ENCODE results near the gene RAPGEF6.
"Not testable (repeated sequence)": the region's sequence is repeated elsewhere in the genome, so short reads cannot be mapped to it uniquely, and the experiment has no call there.

RAPGEF6 gene

GRCh38 chr5:131639148-131639547, 4.1 kb upstream of the RAPGEF6 start:
- no peak for DNase-seq

DNA sequence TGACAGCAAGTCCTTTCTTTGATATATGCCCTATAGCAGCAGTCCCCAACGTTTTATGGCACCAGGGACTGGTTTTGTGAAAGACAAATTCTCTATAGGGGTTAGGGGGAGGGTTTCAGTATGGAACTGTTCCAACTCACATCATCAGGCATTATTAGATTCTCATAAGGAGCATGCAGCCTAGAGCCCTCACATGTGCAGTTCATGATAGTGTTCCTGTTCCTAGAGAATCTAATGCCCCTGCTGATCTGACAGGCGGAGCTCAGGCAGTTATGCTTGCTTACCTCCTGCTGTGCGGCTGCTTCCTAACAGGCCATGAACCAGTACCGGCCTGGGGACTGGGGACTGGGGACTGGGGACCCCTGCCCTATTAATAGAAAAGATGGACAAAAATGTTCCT, 2.7 kb upstream of the RAPGEF6 start:
- DNase-seq, result no peak

- no peak for DNase-seq
Observed at GRCh38 chr5:131635684-131636572, 899 bp upstream of the RAPGEF6 start.

DNA sequence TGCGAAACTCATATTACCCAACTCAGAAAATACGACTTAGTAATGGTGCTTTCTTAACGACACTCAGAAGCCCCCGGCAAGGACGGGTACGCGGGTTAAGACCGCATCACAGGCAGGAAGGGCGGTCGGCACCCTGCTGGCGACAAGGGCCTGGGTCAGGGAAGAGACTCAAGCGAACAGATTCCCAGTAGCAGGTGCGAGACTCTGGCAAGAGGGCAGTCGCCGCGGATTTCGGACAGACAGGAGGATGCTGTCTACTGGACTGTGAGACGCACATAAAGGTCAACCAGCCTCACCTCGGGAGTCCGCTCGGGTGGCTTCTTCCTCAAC, 398 bp downstream of the RAPGEF6 start:
- no peak for DNase-seq

- DNase-seq, result no peak
Observed at GRCh38 chr5:131634238-131634637, 791 bp downstream of the RAPGEF6 start.

DNA sequence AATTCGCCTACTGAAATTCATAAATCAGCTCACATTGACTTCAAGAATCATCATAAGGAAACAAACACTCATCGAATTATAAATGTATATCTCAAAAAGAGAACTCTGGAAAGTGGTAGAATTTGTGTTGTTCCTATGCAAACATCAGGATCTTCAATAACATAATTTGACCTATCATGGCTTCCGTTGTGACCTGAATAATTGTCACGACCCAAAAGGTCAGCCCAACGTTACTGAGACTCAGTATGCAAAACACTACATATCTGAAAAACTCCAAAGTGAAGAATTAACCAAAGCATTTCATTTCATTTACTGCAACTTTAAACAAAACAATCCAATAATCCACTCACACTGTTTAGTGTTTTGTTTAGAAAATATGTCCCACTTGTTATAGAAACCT, 1.2 kb downstream of the RAPGEF6 start:
- DNase-seq, result no peak

GRCh38 chr5:131630963-131631350, 4.1 kb downstream of the RAPGEF6 start:
- DNase-seq, result no peak

- peak; percentile 10 for DNase-seq
Observed at GRCh38 chr5:131630208-131630962, 4.6 kb downstream of the RAPGEF6 start.

DNA sequence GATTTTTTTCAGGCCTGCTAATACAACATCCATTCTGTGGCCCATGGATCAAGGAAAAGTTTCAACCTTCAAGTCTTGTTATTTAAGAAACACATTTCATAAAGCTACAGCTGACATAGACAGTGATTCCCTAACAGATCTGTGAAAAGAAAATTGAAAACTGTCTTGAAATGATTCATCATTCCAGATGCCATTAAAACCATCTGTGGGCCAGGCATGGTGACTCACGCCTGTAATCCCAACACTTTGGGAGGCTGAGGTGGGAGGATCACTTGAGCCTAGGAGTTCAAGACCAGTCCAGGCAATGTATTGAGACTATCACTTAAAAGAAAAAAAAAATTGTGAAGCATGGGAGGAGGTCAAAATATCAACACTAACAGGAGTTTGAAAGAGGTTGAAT, 6.0 kb downstream of the RAPGEF6 start:
- no peak for DNase-seq

DNA sequence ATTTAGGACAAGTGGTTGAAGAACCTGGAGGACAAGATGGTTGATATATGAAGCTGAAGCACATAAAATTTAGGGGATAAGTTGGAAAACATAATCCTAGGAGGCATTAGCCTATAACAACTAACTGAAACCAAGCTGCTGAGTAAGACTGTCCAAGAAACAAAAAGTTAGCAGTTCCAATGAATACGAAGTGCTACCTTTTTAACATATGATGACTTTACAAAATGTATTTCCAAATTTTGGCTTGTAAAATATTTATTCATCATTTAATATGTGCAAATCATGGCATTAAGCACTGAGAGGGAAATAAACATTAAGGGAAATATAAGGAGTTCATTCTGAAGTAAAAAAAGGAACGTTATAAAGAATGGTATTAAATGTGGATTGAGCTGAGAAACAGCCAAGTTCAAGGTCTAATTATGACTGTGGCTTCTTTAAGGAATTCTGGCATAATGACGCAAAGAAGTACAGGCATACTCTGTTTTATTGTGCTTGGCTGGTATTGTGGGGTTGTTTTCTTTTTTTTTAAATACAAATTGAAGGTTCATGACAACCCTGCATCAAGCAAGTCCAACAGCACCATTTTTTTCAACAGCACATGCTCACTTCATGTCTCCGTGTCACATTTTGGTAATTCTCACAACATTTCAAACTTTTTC, 7.7 kb downstream of the RAPGEF6 start:
- no peak for DNase-seq

- no peak for DNase-seq
Observed at GRCh38 chr5:131622633-131623032, 12.4 kb downstream of the RAPGEF6 start.

DNA sequence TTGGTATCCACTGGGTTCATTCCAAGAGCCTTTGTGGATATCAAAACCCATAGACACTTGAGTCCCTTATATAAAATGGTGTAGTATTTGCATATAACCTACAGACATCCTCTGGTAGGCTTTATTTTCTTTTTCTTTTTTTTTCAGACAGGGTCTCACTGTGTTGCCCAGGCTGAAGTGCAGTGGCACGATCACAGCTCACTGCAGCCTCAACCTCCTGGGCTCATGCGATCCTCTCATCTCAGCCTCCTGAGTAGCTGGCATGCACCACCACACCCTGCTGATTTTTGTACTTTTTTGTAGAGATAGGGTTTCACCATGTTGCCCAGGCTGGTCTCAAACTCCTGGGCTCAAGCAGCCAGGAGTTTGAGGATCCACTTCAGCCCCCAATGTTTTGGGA, 13.9 kb downstream of the RAPGEF6 start:
- not testable (repeated sequence) for DNase-seq

DNA sequence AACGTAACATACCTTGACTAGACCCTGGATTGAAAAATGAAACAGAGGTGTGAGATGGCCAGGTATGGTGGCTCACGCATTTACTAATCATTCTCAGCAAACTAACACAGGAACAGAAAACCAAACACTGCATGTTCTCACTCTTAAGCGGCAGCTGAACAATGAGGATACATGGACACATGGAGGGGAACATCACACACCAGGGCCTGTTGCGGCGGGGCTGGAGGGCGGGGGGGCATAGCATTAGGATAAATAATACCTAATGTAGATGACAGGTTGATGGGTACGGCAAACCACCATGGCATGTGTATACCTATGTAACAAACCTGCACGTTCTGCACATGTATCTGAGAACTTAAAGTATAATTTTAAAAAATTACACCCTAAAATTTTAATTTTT, 15.9 kb downstream of the RAPGEF6 start:
- DNase-seq, result no peak

- DNase-seq, result no peak
Observed at GRCh38 chr5:131617140-131617822, 17.7 kb downstream of the RAPGEF6 start.

DNA sequence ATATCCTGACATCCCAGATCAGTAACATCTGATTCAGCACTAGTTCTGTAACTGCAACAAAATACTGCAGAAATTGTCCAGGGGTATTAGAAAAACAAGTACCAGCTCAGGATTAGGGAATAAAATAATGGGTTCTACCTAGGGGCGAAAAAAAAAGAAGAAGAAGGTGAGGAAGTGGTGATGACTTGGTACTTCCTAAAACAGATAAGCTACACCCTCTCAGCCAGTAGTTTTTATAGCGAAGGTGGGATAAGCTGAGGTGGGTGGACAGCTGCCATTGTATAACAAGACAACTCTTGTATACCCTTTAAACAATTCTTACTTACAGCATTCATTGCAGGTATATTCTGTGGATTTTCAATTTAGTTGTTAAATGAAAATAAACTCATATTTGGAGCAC, 19.1 kb downstream of the RAPGEF6 start:
- no peak for DNase-seq

- no peak for DNase-seq
Observed at GRCh38 chr5:131613423-131613822, 21.6 kb downstream of the RAPGEF6 start.

- DNase-seq, result no peak
Observed at GRCh38 chr5:131611064-131611381, 24.0 kb downstream of the RAPGEF6 start.

DNA sequence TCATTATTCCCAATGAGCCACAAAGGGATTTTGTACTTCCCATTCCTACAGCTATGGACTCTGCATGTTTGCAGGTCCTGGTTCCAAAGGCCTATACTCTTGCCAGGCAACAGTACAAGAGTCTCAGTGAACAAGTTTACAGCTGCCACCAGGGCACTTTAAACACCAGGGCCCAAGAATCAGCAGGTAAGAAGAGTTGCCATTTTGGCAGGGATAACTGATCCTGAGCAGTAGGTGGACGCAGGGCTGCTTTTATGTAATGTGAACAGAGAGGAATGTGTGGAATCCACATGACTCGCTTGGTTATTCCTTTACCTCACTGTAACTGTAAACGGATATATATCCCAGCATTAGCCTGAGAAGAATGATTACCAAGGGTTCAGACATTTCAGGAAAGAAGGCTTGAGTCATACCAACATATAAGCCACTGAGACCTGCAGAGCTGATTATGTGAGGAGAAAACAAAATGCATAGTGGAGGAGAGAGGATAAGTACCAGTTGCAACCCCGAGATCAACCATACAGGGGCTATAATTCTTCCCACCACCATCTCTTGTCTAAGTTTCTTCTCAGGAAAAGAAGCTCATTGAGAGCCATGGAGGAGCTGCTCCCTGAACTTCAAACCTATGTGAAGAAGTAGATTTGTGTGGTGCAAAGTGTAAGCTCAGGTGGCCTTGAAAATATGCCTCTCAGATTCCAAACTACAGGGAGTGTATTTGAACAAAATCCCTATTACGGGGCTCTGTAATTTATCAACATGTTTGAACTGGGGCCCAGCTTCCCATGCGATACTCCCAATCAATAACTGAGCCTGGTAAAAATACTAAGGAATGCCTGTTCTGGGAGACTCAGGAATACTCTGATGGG, 24.6 kb downstream of the RAPGEF6 start:
- DNase-seq, result no peak

- DNase-seq, result no peak
Observed at GRCh38 chr5:131609774-131610173, 25.3 kb downstream of the RAPGEF6 start.

DNA sequence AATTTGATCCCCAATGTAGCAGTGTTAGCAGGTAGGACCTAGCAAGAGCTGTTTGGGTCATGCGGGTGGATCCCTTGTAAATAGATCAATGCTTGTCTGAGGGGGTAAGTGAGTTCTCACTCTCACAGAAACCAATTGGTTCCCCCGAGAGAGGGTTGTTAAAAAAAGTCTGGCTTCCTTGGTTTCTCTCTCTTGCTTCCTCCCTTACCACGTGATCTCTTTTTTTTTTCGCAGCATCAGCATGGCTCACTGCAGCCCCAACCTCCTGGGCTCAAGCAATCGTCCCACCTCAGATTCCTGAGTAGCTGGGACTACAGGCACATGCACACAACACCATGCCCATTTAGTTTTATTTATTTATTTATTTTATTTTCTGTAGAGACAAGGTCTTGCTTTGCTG, 26.4 kb downstream of the RAPGEF6 start:
- DNase-seq, result no peak

- no peak for DNase-seq
Observed at GRCh38 chr5:131607903-131608540, 27.0 kb downstream of the RAPGEF6 start.

- DNase-seq, result no peak
Observed at GRCh38 chr5:131607418-131607817, 27.6 kb downstream of the RAPGEF6 start.

Measured in NCI-H2081 treated with DMSO at 0.1 percent for 48 hours (cell line).